Nephron progenitor cell (in vitro differentiated cells): Measurements from ENCODE around the gene P2RX1.
"Not testable (repeated sequence)": the region's sequence is repeated elsewhere in the genome, so short reads cannot be mapped to it uniquely, and the experiment has no call there.

Source experiments
- DNase-seq: peaks from one replicate; pipeline ENCODE4 v3.0.0; 2021
- H3K27ac Mint-ChIP-seq: 2 replicates; pipeline ENCODE4 v1.8.0; 2021; ENCODE audit warnings: mild to moderate bottlenecking, moderate library complexity, mixed read lengths
- H3K27me3 Mint-ChIP-seq: 2 replicates; pipeline ENCODE4 v1.8.0; 2021; ENCODE audit warnings: mild to moderate bottlenecking, low read depth, mixed read lengths; ENCODE audit not compliant: poor library complexity
- H3K36me3 Mint-ChIP-seq: 2 replicates; pipeline ENCODE4 v1.8.0; 2021; ENCODE audit warnings: low read depth, mixed read lengths
- H3K4me1 Mint-ChIP-seq: 2 replicates; pipeline ENCODE4 v1.8.0; 2021; ENCODE audit warnings: mixed read lengths
- H3K4me3 Mint-ChIP-seq: 2 replicates; pipeline ENCODE4 v1.8.0; 2021; ENCODE audit warnings: mild to moderate bottlenecking, moderate library complexity, mixed read lengths
- H3K9me3 Mint-ChIP-seq: 2 replicates; pipeline ENCODE4 v1.8.0; 2021; ENCODE audit warnings: mild to moderate bottlenecking, moderate library complexity, mixed read lengths
- CTCF ChIP-seq: fragments of 200-600 bp; sonication (generic); IDR thresholded peaks from 2 replicates; pipeline ENCODE4 v1.5.0; 2021; ENCODE audit warnings: antibody characterized with exemption

The P2RX1 gene

GRCh38 chr17:3949418-3949817 is 33.2 kb upstream of the P2RX1 start:
- H3K27ac Mint-ChIP-seq = no peak overlapping the region
- no peak for TF ChIP-seq CTCF

GRCh38 chr17:3948551-3948950 is 32.3 kb upstream of the P2RX1 start:
- not testable (repeated sequence) for DNase-seq, H3K27me3 Mint-ChIP-seq, H3K36me3 Mint-ChIP-seq, H3K9me3 Mint-ChIP-seq, H3K4me3 Mint-ChIP-seq
- Mint-ChIP-seq H3K27ac (peak overlapping the region; percentile 32), H3K4me1 (peaks cover 17% of the 10 kb centered on the region)

More at GRCh38 chr17:3949418-3949817, 33.2 kb upstream of the P2RX1 start:
- Mint-ChIP-seq H3K36me3 (no peaks in the 10 kb centered on the region), H3K4me1 (peaks cover 8% of the 10 kb centered on the region), H3K27me3 (peaks cover 4% of the 10 kb centered on the region), H3K9me3 (no peaks in the 10 kb centered on the region), H3K4me3 (no peak overlapping the region)
- DNase-seq = no peak

GRCh38 chr17:3947318-3947810 is 31.1 kb upstream of the P2RX1 start:
- H3K9me3 Mint-ChIP-seq = no peaks in the 10 kb centered on the region
- H3K36me3 Mint-ChIP-seq = no peaks in the 10 kb centered on the region
- no peak overlapping the region for H3K27ac Mint-ChIP-seq
- no peak for TF ChIP-seq CTCF
- no peak for DNase-seq
- peaks cover 29% of the 10 kb centered on the region for H3K4me1 Mint-ChIP-seq
- H3K27me3 Mint-ChIP-seq = peaks cover 11% of the 10 kb centered on the region
- no peak overlapping the region for H3K4me3 Mint-ChIP-seq

GRCh38 chr17:3946711-3947235 is 30.5 kb upstream of the P2RX1 start:
- Mint-ChIP-seq H3K4me1 (peaks cover 33% of the 10 kb centered on the region), H3K4me3 (no peak overlapping the region), H3K36me3 (no peaks in the 10 kb centered on the region), H3K9me3 (no peaks in the 10 kb centered on the region), H3K27ac (no peak overlapping the region), H3K27me3 (peaks cover 11% of the 10 kb centered on the region)
- DNase-seq = no peak
- no peak for TF ChIP-seq CTCF

GRCh38 chr17:3944485-3945388 is 28.5 kb upstream of the P2RX1 start:
- no peak for TF ChIP-seq CTCF
- H3K27ac Mint-ChIP-seq = no peak overlapping the region
- H3K4me3 Mint-ChIP-seq = peak overlapping the region; percentile 59
- DNase-seq = peak; percentile 93
- H3K9me3 Mint-ChIP-seq = no peaks in the 10 kb centered on the region
- no peaks in the 10 kb centered on the region for H3K36me3 Mint-ChIP-seq
- peaks cover 13% of the 10 kb centered on the region for H3K27me3 Mint-ChIP-seq
- H3K4me1 Mint-ChIP-seq = peaks cover 33% of the 10 kb centered on the region

GRCh38 chr17:3943240-3943891 is 27.1 kb upstream of the P2RX1 start:
- no peak for DNase-seq

More at GRCh38 chr17:3943240-3943891, 27.1 kb upstream of the P2RX1 start:
- H3K27ac Mint-ChIP-seq = no peak overlapping the region
- peaks cover 33% of the 10 kb centered on the region for H3K4me1 Mint-ChIP-seq
- H3K4me3 Mint-ChIP-seq = peak overlapping the region; percentile 59
- no peaks in the 10 kb centered on the region for H3K36me3 Mint-ChIP-seq
- peaks cover 14% of the 10 kb centered on the region for H3K27me3 Mint-ChIP-seq
- TF ChIP-seq CTCF = no peak
- H3K9me3 Mint-ChIP-seq = no peaks in the 10 kb centered on the region
